AG09319 (cell line): ENCODE results near the gene NELL1.

Experiments used
- DNase-seq: peaks from one replicate; pipeline ENCODE4 v3.0.0-alpha.2; 2010; ENCODE audit warnings: low read depth; ENCODE audit errors: extremely low read depth
- TF ChIP-seq, protein P1 (sequence below): IDR thresholded peaks from 2 replicates; pipeline ENCODE4 v1.5.1; 2011; ENCODE audit warnings: low read depth, mild to moderate bottlenecking, inconsistent platforms, low read length, moderate library complexity

The NELL1 gene

DNA sequence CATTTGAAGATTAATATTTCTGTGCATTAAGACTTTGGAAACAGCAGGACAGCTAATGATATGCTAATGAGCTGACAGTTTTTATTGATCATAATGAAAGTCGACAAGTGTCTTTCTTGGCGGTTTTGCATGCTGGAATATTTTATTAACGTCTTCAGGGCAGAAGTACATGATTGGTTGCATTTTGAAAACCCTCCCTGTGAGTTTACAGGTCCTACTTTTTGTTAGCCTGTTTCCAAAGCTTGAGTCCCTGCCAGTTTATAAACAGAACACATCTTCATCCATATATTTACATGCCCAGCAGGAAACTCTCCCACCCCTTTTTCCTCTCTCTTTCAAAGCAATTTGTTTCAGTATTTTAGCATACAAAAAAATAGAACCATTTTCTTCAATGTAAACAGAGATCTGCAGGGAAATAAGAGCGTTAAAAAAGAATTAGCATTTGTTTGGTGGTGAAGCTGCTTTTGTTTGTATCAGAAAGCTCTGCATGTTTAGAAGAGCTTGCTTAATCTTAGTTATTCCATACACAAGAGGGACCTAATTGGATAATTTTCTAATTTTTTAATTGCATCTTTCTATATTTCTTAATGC, 243.6 kb downstream of the NELL1 start:
- TF ChIP-seq, protein P1, sequence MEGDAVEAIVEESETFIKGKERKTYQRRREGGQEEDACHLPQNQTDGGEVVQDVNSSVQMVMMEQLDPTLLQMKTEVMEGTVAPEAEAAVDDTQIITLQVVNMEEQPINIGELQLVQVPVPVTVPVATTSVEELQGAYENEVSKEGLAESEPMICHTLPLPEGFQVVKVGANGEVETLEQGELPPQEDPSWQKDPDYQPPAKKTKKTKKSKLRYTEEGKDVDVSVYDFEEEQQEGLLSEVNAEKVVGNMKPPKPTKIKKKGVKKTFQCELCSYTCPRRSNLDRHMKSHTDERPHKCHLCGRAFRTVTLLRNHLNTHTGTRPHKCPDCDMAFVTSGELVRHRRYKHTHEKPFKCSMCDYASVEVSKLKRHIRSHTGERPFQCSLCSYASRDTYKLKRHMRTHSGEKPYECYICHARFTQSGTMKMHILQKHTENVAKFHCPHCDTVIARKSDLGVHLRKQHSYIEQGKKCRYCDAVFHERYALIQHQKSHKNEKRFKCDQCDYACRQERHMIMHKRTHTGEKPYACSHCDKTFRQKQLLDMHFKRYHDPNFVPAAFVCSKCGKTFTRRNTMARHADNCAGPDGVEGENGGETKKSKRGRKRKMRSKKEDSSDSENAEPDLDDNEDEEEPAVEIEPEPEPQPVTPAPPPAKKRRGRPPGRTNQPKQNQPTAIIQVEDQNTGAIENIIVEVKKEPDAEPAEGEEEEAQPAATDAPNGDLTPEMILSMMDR, result no peak
- no peak for DNase-seq

DNA sequence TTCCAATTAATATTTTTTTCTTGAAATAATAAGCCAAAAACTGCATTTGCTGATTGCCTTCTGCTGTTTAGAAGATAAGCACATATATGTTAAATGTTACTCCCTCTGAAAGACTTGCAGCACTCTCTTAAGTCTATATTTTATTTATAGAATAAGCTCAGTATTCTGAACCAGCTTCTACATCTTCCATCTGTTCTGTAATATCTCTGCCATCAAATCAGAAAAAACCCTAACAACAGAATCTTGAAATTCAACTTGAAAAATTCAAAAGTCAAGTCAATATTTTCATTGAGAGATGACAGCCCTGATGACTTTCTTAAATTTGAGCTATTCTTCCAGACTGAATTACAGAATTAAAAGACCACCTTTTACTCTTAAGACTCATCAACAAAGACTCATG, 247.9 kb downstream of the NELL1 start:
- no peak for DNase-seq
- TF ChIP-seq, protein P1, result no peak

DNA sequence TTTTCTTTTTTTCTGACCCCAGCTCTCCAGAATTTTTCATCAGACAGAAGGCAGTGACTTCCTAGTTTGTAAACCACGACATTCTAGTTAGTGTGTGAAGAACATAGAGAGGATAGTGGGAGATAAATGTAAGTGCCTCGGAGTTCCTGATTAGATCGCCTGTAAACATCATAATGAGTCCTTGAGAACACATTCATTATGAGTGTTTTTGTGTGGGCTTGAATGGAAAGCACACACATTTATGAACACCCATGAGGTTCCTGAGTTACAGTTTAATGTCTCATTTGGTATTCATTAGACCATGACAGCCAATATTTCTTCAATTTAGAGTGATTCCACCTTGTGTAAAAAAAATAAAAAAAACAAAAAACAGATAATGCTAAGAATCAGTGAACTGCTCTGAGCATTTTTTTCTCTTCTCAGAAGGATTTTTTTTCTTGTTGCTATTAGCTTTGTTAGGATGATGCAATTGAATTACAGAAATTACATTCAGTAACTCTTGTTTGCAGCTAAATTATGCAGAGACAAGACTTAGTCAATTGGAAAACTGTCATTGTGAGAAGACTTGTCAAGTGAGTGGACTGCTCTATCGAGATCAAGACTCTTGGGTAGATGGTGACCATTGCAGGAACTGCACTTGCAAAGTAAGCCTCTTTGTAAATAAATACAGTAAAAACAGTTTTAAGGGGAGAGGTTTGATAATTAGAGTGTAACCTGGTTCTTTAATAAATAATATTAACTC, 257.6 kb downstream of the NELL1 start:
- no peak for DNase-seq
- TF ChIP-seq, protein P1, result no peak

DNA sequence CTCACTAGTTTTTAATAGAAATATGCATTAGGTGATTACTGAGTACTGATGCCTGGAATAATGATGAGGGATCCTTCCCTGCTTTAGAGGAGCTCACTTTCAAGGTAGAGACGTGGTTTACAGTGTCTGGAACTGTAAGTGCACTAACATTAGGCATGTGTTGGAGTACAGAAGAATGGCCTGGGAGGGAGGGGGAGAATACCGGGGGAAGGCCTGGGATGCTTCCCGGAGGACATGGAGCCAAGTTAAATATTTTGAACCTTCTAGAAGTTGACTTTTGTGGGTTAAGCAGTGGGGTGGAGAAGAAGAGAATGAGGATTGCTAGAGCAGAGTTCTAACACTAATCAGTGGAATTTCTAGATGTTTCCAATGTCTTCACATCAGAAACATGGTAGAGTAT, 261.6 kb downstream of the NELL1 start:
- DNase-seq, result no peak
- TF ChIP-seq, protein P1, result no peak

DNA sequence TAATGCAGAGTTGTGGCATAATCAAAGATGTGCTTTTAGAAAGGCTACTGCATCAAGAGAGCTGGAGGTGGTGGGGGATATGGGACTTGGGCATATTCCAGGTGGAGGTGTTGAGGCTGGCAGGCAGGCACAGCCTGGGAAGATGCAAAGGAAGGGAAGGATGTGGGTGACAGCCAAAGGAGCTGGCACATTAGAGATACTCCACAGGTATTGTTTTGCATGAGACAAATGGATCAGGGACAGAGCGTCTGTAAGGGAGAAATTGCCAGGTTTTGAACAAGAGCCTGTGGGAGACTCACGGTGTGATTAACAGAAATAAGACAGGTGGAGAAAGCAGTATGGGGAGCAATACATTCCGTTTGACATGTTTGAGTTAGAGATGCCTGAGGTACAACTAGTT, 263.7 kb downstream of the NELL1 start:
- TF ChIP-seq, protein P1, result no peak
- DNase-seq, result no peak

DNA sequence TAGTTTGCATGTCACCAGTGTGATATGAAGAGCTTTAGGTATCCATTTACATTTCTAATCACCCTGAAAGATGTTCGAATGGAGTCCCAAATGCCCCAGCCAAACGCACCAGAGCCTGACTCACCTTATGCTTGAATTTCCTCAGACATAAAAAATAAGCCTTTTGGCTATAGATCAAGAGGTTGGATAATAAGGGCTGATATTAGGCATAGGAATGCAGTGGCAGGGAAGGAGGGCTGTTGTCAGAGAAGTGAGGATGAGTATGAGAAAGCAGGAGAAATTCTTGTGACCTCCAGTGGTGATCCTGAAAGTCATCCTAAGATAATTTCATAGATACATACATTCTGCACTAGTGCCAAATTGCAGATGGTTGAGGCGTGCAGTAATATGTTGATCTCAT, 264.6 kb downstream of the NELL1 start:
- DNase-seq, result no peak
- TF ChIP-seq, protein P1, result no peak

DNA sequence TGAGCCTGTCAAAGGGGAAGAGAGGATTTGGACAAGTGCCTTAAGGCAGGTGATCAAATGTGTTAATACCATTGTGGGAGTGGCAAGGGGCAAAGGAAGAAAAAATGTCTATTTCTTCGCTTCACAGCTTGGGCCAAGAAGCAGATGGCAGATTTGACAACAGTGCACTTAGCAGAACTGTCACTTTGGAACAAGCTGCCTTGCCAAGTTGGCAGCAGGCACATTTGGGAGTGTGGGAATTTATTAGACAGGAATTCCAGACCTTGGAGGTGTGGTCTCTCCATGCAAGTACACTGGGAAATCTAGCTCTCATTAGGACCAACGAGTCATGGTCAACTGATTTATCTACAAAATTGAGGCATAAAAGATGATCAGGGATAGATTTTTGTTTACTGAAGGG, 265.1 kb downstream of the NELL1 start:
- TF ChIP-seq, protein P1, result no peak
- no peak for DNase-seq
